NOMO-1 treated with DMSO at 0.1 percent for 48 hours (cell line): Measurements from ENCODE around the gene DNAJB8.

Source experiments
- DNase-seq: peaks from one replicate; lab custom pipeline; 2025; ENCODE audit not compliant: unreplicated experiment; lab: John Stamatoyannopoulos, UW

Gene DNAJB8

DNA sequence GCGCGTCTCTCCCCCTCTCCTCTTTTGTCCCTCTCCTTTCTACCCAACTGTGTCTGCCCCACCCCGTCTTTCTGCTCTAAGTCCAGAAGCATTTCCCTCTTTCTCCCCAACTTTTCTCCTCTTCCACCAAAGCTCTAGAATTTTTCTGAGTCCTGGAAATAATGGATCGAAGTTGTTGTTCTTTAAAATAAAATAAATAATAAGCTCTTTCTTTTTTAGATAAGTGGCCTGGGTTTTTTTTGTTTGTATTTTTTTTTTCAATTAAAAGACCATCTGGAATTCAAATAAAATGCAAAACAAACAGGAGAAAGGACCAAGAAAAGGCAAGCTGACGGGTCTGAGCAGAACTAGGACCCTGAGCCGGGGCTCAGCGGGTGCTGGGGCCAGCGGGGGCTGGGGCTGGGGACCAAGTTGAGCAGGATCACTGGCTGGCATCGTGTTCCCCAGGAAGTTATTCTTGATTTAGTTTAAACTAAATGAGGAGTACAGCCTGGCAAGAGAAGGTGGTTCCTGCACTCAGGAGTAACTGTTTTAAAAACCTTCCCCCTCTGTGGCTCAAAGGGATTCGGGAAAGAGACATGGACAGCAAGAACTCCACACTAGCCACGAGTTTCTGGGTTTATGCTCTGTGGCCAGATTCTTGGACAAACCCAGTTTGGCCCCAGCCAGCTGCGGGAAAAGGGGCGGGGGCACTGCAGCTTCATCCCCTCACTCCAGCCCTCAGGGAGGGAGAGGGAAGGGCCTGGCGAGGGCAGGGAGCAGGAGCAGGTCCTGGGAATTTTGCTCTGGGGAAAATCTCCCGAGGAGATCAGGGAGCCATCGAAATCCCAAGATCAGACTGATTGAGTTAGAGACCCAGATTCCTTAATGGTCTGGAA is 18.0 kb upstream of the DNAJB8 start:
- no peak for DNase-seq

DNA sequence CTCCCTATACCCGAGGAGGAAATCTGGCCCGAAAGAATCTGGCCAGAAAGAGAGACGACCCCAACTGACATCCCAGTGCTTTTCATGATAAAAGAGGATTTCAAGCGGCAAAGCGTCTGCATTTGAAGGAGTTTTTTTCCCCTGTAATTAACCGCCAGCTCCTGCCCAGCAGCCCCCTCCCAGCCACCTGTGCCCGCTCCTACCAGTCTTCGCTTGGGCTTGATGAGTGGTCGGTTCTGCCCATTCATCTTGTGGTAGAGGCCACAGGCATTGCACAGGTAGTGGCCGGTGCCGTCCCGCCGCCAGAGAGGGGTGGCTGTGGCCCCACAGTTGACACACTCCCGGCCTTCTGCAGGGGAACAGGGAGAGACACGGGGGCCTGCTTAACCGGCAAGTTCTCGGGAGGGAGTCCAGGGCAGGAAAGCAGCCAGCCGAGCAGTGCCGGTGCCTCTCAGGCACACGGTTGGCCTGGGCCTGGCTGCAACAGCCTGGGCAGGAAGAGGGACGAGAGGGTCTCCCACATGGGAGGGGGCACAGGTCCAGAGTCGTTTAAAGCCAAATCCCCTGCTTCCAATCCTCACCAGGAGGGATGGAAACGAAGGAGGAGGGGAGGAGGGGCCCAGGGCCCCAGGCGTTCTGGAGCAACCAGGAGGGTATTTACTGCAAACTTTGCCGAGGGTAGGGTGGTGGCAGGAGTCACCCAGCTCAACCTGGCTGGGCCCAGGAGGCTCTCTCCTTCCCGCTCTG is 17.1 kb upstream of the DNAJB8 start:
- DNase-seq, result no peak

DNA sequence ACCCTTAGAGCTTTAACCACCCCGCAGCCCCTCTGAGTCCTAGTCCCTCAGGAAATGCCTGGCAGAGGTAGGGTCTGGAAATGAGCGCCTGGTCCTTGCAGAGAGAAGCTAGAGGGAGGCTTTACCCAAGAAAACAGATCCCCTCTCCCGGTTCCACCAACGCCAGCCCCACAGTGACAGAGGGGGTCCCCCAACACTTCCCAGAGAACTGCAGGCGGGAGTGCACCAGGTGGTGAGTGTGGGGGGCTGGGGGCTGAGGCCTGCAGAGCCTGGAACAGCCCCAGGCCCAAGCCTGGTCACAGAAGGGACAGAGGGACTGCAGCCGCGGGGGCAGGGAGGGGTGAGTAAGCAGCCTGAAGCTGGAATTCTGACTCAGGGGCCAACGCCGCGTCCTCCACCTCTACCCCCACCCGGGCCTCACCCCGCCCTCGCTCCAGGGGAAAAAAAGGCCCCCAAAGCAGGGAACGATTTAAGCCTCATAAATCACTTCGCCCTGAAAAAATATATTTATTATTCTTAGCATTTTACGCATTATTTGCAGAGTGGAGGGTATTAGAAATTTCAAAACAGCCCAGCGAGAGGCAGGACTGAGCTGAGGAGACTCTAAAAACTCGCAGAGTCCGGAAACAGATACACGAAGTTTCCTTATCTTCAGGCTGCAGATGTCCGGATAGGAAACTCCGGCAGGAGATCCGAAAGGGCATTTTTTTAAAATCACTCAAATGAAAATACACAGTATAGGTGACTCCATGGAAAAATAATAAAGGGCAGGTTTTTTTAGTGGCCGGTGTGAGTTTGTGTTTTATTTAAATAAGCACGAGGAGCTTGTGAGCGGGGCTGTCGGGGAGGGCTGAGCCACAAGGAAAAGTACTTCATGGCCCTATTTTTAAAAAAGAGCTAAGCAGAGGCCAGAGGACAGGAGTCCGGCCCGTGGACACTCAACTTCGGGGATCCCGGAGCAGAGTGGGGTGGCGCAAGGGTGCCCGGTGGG is 16.3 kb upstream of the DNAJB8 start:
- DNase-seq, result no peak

DNA sequence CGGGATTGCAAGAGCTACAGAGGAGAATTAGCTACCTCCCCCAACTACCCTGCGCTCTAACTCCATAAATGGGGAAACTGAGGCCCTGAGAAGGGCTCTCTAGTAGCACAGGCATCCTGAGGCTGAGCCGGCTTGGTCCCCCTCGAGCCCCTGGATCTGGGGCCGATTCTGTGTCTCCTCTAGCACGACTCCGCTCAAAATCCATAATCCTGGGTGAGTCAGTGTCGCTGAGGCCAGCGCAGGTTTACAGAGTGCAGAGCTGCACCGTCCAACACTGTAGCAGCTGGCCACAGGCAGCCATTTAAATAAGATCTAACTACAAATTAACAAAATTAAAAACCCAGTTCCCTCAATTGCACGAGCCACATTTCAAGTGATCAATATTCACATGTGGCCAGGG is 15.5 kb upstream of the DNAJB8 start:
- no peak for DNase-seq

DNA sequence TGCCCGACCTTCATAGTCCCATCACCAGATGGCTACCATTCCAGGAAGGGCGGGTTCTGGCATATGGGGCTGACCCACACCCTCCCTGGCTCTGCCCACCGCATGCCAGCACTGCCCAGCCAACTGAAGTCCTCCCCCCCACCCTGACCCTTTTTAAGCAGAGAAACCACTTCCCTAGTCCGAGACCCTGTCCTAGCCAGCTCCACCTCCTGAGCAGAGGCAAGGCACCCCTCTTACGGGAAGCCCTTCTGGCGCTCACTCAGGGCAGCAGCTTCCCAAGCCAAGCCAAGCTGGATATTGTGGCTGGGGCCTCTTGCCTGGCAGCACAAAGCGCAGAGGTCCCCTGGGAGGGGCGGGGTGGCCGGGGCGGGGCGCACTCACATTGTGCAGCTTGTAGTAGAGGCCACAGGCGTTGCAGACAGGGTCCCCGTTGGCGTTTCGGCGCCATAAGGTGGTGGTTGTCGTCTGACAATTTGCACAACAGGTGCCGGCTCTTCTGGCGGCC is 14.8 kb upstream of the DNAJB8 start:
- no peak for DNase-seq

DNA sequence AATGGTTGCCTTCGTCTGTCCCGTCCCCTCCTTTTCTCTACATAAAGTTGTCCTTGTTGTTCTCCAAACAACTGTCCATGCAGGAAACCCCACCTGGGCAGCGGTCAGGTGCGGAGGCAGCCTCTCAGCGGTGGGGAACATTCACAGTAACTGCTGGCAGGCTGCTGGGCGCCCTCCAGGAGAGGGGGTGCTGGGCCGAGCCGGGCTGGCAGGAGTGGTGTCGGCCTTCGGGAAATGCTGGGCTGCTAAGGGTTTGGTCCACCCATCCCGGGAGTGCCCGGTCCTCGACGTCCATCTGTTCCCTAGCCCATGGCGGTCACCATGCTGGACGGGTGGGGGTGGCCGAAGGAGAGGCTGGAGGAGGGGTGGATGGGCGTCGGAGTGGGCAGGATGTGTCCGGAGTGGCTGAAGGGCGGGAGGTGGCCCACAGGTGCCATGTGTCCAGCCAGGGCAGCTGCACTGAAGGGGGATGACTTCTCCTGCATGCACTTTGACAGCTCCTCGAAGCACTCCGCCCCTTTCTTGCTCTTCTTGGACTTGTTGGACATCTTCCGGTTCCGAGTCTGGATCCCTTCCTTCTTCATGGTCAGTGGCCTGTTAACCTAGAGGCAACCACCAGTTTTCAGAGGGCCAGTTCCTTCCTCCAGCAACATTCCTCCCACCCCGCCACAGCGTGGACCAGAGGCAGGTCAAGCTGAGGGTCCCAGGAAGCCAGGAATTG is 14.2 kb upstream of the DNAJB8 start:
- DNase-seq, result no peak

DNA sequence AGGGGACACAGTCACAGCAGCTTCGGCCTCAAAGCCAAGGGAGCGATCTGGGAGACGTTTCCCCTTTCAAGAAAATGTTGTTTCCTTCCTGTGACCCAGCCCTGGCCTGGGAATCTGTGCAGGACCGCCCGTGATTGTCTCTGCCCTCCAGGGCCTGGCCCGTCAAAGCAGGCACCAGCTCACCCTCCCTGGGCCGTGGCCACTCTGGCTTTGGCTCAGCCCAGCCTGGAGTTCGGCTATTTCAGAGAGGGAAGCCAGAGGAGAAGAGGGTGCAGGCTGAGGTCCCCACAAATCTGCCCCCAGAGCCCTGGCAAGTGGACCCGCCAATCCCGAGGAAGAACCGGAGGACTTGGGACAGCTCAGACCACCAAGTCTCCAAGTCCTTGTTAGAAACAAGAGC is 13.6 kb upstream of the DNAJB8 start:
- DNase-seq, result no peak

DNA sequence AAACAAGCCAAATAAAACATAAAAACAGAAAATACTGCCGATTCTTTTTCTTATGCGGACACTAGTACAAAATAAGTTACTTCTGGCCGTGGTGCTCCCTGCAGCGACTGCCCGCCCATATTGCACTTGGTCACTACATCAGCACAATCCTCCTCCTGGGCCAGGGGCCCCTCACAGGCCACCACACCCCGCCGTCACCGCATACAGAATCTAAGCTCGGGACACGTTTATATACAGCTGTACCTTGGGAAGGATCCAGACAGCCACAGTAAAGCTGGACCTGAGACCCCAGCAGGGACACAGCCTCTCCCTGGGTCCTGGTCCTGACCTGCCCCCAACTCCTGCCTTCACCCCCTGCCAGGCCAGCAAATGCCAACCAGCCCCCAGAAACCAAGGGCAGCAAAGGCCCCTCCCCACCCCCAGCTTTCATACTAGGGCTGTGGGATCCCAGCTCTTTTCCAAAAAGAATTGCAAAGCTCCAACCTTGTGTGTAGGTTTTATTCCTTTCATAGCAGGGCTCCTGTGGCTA is 12.9 kb upstream of the DNAJB8 start:
- DNase-seq, result no peak

DNA sequence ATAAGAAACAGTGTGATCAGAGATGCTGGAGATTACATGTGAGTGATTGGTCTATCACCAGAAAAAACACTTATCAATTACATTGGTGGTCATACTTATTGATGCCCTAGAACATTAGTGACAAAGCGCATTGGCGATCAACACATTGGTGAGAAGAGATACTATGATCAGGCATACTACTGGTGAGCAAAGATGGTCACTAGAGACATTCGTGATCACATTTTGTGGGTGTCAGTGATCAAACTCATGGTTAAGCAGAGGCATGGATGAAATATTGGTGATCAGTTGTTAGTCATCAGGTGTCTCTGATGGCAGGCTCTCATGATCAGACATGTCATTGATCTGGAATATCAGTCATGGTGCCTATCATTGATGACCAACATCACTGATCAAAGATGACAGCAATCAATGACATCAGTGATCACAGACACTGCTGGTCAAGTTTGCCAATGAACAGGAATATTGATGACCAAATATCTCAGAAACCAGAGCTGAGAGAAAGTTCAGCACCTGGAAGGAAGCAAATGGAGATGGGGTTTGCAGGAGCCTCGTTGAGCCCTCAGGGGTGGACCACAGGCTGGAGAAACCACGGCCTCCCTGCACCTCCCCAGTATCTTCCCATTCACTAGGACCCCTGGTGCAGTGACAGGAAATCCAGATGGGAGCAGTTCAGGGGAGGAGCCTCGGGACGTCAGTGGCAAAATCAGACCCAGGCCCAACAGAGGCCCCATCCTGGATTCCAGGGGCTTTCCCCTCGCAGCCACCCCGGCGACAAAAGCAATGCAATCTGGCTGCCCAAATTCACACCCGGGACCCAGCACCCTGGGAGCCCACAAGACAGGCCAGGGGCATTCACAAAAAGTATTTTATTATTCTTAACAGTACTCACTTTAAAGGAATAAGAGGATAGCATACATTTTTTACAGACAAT is 12.2 kb upstream of the DNAJB8 start:
- no peak for DNase-seq

DNA sequence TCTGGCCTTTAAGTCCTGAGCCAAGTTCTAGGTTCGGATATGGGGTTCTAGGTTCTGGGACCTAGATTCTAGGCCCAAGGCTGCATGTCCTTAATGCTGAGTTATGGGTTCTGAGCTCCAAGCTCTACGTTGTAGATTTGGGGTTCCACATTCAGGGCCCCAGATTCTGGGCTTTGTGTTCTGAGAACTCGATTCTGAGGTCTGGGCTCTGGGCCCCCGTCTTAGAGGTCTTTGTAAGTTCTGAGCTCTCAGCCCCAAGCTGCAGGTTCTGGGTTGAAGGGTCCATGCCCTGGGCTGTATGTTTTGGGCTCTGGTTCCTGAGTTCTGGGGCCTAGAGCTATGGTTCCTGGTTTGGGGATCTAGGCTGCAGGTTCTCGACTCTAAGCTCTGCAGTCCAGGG is 10.0 kb upstream of the DNAJB8 start:
- DNase-seq, result no peak

DNA sequence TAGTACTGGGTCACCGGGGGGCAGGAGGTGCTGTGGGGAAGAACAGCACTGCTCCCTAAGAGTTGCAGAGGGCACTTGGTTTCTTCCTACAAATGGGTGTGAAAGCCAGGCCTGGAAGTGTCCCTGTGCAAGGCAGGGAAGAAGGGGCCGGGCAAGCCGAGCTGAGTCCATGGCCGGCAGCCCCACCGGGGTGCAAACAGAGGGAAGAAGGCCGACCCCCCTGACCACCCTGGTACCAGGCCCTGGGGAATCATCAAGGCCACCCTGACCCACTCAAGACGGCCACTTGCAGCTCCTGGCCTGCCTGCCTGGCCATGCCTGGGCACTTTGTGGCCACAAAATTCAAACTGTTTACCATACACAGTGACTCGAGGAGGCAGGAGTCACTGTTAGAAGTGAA is 8.7 kb upstream of the DNAJB8 start:
- DNase-seq, result no peak

DNA sequence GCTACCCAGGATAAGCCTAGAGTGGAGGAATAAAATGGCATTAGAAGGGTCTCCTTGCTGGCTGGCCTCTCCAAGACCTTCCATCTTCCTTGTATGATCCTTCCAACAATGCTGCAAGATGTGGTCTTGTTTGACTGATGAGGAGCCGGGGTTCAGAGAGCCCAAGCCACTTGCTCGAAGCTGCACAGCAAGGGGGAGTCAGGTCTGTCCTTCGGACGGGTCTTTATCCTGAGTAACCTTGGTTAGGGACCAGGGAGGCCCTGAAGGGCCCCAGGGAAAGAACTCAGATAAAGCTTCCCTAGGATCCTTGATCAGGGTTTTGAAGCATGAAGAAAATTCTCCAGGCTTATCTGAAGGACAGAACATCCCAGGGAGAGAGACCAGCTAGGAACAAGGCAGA is 7.0 kb upstream of the DNAJB8 start:
- no peak for DNase-seq

DNA sequence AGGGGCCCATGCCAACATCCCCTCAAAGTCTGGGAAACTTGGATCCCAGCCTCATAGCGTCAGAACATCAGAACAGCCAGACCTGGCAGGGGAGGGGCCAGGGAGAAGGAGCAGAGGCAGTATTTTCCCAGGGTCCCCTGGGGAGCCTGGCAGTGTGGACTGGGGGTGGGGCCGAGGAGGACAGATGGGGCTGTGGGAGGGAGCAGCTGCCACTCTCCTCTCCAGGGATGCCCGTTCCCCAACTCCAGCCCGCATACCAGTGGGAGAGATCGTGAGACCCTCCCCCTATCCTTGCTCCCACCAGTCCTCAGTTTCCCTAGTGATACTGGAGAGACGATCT is 6.5 kb upstream of the DNAJB8 start:
- DNase-seq, result no peak

DNA sequence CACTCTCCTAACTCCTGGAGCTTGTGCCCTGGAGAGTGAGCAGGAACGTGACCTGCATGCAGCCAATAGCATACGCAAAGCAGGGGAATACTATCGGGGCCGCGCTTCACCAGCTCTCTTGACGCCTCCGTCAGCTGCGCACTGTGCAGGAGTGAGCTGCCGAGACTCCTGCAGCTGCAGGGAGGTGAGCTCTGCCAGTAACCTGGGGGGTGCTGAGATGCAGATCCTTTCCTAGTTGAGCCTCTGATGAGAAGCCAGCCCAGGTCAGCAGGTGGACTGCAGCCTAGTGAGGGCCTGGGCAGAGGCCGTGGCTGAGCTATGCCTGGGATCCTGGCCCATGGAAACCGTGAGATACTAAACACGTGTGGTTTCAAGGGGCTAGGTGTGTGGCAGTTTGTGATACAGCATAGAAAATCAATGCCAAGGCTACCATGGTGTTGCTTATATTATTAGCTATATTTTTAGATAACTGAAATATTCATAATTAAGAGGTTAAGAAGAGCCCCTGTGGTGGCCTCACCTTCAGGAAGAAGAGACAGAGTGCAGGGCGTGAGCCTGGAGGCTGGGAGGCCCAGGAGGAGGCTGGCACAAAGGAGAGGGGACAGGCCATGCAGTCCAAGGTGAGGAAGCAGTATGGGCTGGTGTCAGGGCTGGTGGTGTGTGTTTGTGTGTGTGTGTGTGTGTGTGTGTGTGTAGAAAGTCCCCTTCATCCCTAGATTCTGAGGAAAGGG is 5.9 kb upstream of the DNAJB8 start:
- DNase-seq, result no peak

DNA sequence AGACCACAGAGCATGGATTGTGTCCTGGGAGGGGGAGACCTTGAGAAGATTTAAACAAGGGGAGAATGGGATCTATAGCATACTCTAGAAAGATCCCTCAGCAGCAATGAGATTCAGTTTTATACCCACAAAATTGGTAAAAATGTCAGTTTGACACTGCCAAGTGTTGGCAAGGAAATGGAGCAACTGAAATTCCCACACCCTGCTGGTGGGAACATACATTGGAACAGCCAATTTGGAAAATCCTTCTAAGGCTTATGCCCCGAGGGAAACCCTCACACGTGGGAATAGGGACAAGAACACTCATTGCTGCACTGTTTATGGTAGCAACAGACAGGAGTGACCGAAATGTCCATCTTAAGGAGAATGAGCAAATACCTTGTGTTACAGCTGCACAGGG is 5.0 kb upstream of the DNAJB8 start:
- DNase-seq, result no peak

DNA sequence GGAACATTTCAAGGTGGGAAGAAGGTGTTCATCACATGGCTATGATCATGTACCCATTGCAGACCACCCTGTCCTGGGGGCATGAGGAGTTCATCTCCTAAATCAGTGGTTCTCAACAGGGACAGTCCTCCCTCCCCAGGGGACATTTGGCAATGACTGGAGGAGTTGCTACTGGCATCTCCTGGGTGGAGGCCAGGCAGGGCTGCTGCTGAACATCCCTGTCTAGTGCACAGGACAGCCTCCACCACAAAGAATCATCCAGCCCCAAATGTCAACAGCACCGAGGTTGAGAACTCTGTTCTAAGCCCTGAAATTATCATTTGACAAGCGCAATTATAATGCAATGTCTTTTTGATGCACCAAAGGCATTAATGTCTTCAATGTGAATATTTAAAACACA is 4.4 kb upstream of the DNAJB8 start:
- DNase-seq, result no peak

DNA sequence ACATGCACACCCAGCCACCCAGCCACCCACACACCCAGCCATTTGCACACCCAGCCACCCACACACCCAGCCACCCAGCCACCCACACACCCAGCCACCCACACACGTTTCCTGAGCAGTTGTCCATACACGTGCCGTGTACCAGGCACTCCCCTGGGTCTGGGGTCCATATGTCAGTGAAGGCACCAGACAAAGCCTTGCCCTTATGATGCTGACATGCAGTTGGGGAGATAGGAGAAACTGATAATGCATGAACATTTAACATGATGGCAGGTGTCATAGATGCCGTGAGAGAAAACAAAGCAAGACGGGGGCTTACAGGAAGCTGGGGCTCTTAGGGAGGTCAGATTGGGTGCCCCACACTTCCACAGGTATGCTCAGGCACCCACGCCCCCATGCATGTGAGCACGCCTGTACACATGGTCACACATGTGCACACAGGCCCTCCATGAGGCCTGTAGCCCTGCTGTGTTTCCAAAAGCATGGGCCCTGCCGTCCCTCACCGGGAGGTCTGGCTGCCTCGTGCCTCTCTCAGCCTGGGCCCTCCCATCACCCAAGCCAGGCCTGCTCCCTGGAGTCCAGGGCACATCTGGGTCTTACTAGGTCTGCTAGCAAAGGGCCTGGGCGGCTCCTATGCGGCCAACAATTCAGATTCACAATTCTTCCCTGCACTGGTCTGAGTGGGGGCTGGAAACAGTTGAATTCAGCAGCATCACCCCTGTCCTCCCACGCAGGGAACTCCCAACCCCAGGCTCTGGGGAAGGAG is 3.6 kb upstream of the DNAJB8 start:
- no peak for DNase-seq

DNA sequence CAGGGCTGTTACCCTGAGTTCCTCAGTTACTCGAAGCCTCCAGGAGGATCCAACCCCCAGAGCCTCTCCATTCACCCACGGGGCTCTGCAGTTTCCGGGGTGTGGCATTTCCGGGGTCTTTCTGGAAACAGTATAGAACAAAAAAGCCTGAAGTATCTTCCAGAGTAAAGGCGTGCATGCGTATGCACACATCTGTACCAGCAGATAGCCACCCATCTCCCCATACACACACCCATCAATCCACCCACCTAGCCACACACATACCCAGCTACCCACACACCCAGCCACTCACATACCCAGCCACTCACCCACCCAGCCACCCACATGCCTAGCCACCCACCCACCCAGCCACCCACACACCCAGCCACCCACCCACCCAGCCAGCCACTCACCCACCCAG is 2.9 kb upstream of the DNAJB8 start:
- no peak for DNase-seq
